HG02884 (cell line): ENCODE data around the gene TBCA.
"Not testable (repeated sequence)": the region's sequence is repeated elsewhere in the genome, so short reads cannot be mapped to it uniquely, and the experiment has no call there.

Source experiments
- ATAC-seq: cut with Tn5 transposase; IDR thresholded peaks from one replicate; pipeline ENCODE4 v1.9.1; 2021; ENCODE audit warnings: mild to moderate bottlenecking, moderate library complexity; ENCODE audit not compliant: unreplicated experiment

TBCA gene

DNA sequence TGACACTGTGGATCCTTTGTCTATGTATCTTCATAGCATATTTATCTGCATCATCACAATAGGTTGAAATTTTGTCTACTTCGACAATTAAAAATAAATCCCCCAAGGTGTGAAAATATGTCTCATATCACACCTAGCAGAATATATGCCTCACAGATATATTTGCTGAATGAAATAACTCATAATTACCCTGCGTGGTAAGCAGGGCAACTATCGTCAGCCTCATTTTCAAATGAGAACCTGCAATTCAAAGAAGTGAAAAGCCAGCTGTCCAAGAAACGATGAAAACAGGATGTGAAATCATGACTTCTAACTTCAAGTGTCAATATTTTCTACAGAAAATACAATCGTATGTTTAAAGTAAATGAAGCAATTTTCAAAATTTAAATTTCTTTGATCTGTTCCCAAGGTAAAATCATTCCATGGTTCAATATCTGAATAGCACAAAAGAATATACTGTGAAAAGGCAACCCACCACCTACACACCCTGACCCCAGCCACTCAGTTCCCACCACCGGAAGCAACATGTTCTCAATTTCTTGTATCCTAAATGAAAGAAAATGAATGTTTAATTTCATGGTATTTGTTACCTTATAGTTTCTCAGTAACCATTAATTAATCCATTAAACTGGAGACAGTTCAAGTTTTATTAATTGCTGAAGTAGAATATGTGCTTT lies 57.1 kb downstream of the TBCA start:
- ATAC-seq: no peak

DNA sequence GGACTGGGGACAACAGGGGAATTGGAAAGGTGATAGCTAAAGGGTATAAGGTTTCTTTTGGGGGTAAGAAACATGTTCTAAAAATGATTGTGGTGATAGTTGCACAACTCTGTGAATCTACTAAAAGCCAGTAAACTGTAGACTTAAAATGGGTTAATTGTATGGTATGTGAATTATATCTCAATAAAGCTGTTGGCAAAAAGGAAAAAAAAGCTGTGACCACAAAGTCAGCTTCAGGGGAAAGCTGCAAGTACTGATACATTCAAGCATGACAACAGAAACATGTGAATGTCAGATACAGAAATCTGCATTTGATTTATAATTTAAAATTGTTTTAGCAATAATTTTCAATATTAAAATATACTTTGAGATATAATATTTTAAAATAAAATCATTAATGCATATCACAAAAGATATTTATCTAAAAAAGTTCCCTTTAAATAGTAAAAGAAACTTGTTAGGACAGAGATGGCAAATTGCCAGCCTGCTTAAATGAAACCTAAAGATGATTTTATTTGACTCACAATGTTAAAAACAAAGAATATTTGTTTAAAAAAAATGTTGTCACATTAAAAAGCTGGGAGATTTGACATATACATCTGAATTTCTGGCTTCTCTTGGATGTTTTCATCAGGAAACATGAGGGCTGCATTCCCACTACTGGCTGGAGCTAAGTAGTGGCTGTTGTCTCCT lies 66.0 kb downstream of the TBCA start:
- ATAC-seq: no peak

DNA sequence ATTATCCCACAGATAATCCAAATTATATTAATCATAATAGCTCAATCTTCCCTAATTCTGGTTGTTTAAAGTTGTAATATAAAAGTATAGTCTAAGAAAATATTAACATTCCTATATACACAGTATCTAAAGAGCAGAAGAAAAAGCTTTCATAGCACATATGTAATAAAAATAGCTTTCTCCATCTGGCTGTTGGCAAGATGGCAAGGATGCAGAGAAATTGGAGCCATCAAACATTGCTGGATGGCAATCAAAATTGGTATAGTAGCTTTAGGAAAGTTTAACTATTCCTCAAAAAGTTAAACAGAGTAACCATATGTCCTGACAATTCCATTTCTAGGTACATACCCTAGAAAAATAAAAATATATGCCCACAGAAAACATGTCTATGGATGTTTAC lies 66.8 kb downstream of the TBCA start:
- no peak for ATAC-seq

DNA sequence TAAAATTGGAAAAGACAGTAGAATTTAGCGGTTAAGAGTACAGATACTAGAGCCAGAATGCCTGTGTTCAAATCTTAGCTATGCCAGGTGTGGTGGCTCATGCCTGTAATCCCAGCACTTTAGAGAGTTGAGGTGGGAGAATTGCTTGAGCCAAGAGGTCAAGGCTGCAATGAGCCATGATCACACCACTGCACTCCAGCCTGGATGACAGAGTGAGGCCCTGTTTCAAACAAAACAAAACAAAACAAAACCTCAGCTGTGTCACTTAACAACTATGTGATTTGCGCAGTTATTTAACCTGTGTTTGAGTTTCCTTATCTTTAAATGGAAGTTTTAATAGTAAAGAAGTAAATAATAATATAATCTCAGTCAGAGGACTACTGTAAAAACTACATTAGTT lies 68.3 kb downstream of the TBCA start:
- ATAC-seq: no peak

DNA sequence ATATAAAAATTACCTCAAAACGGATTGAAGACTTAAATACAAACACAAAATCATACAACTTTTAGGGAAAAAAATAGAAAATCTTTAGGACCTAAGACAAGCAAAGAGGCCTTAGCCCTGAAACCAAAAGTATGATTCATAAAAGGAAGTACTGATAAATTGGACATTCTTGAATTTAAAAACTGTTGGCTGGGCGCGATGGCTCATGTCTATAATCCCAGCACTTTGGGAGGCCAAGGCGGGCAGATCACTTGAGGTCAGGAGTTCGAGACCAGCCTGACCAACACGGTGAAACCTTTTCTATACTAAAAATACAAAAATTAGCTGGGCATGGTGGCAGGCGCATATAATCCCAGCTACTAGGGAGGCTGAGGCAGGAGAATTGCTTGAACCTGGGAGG lies 76.6 kb downstream of the TBCA start:
- ATAC-seq: not testable (repeated sequence)

DNA sequence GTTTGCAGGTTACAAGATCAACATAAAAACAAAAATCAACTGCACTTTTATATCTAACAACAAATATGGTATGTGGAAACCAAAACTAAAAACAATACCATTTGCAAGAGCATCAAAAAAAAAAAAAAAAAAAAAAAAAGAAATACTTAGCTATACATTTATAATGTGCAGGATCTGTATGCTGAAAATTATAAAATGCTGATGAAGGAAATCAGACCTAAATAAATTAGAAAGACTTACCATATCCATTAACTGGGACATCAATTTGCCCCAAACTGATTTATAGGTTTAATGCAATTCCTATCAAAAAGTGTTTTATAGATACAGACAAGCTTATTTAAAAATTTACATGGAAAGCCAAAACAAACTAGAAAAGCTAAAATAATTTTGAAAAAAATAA lies 77.2 kb downstream of the TBCA start:
- ATAC-seq: no peak

DNA sequence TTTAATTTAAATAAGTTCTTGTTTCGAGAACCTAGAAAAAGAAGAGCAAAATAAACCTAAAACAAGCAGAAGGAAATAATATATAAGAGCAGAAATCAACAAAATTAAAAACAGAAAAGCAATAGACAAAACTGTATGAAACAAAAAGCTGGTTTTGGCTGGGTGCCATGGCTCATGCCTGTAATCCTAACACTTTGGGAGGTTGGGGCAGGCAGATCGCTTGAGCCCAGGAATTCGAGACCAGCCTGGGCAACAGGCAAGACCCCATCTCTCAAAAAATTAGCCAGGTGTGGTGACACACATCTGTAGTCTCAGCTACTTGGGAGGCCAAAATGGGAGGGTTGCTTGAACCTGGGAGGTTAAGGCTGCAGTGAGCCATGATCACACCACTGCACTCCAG lies 78.4 kb downstream of the TBCA start:
- ATAC-seq: no peak

DNA sequence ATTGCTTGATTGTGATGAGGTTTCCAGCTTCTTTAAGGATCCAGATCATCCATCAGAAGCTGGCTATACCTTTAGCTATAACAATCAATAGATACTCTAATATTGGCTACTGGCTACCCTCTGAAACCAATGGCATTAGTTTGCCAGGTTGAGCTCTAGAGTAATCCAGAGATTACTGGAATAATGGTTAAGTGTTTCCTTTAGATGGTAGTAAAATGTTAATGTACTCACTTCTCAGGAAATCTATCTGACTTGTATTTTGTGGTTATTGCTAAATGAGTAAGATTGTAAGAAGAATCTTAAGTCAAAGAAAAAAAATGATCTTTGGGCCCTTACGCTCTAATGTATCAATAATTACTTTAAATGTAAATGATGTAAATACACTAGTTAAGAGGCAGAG lies 80.0 kb downstream of the TBCA start:
- no peak for ATAC-seq

DNA sequence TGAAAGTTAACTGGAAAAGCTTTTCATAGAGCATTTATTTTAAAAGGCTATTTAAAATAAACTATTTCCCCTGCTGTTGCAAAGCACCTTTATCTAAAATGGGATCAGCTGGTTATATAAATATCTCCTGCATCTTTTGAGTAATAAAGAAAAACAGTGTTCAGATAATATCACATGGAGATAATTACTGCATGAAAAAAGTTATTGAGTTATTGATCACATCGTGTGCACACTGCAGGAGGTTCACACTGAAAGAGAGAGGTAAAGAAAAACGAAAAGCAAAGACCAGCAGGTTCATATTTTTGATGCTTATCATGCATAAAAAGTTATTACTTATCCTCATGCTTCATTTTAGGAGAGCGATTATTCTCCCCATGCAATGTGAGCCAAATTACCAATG lies 82.2 kb downstream of the TBCA start:
- no peak for ATAC-seq

DNA sequence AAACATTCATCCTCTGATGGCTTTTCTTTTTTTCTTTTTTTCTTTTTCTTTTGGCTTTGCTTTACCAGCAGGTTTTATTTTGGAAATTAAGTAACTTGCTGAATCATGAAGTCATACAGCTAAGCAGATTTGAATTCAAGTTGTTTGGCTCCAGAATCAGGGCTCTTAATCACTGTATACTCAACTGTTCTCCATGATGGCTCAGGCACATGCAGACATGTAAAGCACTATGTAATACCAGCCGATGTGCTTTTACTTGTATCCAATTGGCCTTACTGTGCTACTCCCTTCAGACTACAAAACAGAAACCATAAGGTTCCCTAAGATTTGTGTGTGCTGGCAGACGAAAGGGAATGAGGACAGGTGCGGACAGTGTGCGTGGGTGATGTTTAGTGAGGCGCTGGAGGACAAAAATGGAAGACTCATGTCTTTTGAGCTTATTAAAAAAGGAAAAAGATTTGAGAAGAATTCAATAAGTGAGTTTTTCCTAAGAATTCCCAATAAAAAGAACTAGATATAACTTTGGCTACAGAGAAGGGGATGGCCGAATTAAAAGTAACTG lies 92.9 kb downstream of the TBCA start:
- no peak for ATAC-seq

DNA sequence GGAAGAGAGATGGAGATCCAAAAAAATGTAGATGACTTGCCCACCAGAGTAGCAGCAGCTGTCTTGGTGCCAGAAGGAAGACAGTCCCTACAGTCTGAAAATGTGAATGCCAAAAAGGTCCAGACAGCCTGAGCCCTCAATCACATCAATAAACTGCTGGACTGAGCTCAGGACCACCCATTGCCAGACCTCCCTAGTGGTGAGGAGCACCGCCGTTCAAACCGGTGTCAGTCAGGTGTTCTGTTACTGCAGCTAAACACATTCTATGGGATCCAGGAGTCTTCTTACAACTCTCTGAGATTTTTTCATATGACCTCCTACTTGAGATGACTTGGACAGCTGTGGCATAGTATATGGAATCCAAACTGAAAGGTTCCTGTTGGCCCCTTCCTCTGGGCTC lies 105.6 kb downstream of the TBCA start:
- no peak for ATAC-seq

DNA sequence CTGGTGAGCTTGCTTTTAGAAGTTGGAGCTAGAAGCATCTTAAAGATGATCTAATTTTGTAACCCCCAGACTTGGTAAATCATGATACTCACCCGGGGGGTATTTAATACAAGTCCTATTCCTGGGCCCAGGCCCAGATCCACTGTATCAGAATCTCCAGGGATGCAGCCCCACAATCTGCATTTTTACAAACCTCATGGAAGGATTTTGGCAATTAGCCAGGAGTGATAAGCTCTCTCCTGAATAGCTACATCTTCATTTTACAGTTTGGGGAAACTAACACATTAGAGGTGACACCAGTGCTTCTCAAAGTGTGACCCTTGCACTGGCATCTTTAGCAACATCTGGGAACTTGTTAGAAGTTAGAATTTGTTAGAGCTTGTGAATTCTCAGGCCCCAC lies 106.5 kb downstream of the TBCA start:
- no peak for ATAC-seq

DNA sequence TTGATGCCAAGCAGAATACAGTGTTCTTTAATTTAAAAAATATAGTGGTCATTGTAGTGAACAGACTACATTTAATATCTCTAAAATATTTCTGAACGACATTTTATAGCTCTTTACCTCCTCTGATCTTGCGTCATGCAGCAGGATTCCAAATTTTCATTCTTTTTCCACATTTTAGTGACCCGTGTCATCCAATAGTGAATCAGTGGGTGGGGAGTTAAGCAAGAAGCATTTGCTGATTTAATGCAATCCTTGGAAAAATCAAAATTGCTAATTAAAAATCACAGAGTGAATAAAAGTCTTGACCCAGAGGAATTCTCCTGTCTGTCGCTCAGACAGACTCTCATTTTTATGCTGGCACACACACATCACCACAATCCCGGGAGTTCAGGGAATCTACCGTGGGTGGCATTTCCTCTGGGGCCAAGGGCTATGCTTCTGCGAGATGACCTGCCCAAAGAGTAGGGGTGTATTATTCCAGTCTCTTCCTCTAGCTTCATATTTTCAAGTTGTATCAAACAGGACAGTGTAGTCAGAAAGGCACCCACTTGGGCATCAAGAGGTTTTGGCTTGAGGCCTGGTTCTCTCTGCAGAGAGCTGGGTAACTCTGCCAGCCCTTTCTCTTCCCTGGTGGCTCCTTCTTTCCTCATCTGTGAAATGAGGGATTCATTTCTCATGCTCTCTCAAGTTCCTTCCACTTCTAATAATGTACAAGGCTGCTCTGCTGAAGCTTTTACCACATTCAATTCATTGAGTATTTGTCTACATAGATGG lies 112.9 kb downstream of the TBCA start:
- ATAC-seq: no peak

DNA sequence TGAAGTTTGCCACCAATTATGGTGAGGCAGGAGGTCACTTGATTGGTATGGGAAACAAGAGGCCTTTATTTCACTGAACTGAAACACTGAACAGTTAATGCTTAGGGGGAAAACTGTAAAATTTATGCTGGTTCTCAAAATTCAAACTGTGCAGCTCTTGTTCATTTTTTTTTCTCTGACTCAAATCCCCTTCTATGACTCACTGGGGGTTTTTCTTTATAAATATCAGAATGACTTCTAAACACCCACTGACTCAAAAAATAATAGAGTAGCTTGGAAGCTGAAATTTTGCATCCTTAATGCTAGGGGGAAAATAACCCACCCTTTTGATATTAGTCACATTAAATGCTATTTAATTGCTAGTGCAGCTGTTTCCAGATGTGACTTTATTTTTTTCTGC lies 113.5 kb downstream of the TBCA start:
- ATAC-seq: no peak

DNA sequence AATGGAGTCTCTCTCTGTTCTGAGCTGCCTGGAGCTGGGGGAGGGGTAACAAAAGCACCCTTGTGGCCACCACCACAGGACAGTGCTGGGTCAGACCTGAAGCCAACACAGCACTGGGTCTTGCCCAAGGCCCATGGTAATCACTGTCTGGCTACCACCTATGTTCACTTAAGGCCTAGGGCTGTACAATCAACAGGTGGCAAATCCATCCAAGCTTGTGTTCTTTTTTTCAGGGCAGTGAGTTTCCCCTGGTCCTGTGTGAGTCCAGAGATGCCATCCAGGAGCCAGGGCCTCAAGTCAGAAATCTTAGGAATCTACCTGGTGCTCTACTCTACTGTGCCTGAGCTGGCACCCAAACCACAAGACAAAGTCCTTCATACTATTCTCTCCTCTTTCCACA lies 117.5 kb downstream of the TBCA start:
- no peak for ATAC-seq

DNA sequence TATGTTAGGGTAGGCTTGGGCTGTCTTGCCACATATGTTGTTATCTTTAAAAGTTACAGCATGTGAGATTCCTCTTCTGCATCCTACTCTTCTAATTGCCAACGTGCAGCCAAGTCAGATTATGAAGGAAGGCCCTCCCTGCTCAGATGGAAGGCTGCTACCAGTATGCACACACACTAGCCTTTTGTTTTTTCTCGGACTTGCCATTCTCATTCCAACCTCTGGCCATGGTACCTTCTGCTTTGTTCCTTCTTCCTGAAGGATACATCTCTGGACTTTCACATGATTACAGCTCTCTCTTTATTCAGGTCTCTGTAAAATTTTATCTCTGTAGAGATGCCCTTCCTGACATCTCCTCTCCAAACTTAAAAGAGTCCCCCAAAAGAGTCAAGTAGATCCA lies 124.8 kb downstream of the TBCA start:
- ATAC-seq: no peak

DNA sequence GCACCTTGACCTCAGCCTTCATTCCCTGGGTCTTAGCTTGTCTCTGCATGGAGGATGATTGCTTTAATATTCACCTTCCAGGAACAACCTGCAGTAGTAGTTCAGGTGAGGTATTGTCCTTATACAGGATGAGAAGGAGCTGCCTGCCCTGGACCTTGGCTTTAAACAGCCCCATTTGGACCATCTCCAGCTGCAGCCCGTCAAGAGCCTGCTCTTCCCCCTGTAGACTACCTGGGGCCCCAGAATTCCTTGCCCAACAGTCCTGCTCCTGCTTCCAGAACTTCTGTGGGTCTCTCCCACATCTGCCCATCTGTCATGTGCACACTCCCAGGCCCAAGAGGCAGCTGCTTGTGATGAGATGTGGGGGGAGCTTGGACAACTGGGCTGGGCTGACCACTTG lies 125.5 kb downstream of the TBCA start:
- ATAC-seq: no peak

DNA sequence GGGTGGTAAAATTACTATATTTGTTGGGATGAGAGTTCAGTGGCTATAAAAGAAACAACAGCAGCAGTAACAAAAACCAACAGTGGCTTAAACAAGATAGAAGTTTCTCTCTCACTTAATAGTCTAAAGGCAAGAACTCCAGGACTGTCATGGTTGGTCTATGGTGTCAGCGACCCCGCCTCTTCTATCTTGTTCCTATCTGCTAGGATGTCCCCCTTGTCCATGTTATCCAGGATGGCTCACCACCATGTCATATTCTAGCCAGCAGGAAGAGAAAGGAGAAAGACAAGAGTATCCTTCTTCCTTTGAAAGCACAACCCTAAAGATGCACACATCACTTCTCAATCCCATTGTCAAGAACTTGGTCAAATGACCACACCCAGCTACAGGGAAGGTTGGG lies 126.4 kb downstream of the TBCA start:
- ATAC-seq: no peak

DNA sequence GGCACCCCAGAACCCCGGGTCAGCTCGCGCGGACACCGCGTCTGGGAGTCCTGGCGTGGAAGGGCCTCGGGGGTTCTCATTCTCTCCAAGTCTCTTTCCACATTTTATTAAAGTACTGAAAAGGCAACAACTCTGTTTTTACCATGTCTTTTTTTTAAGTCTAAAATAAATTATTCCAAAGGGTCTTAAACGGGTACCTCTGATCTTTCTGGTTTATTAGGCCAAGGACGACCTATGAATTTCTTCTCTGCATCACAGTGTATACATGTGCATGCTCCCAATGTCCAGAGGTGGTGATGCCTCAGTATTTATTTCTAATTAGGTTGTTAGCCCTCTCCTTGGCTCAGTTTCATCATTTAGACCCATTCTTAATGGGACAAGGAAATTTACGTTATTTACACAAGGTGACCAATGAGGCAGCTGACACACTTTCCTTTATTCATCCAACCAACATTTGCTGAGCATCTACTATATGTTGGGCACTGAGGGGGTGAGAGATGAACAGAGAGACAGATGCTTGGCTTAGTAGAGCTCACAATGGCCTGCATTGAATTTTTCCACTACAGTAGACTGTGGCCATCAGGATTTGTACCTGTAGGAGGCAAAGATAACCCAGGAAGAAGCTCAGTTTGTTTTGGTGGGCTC lies 130.0 kb downstream of the TBCA start:
- ATAC-seq: no peak

DNA sequence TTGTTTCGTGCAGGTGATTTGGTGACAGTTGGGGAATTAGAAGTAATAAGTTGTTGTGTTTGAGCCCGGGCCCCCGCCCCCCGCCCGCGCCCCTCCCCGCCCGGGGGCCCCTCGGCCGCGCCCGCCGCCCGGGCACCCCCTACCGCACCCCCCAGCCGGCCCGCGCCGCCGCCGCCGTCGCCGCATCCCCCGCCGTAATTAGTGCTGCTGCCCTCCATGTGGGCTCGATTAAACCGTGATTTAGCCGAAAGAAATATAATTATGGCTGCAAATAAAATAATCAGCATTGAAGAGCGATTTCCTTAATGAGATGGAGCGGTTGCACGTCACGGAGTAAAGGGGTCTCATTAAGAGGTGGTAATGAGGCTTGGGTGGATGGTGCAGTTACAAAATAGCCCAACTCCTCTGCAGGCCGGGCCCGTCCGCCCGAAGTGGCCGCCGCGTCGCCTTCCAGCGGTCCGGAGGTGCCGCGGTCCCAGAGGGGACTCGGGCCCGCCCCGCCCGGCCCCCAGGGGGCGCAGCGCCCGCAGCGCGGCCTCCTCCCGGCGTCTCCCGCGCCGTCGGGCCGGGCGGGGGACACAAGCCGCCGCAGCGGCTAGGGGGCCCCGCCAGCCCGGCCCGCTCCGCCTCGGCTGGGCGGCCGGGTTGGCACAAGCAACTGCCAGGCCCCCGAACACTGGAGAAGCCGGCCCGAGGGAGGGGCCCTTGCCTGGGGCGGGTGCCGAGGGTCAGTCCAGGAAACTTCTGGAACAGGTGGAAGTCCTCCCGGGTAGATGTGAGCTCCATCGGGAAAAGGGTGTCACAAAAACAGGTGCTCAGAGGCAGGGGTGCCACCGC lies 130.8 kb downstream of the TBCA start:
- no peak for ATAC-seq
